ENCODE results near the gene MT2A.

DNA sequence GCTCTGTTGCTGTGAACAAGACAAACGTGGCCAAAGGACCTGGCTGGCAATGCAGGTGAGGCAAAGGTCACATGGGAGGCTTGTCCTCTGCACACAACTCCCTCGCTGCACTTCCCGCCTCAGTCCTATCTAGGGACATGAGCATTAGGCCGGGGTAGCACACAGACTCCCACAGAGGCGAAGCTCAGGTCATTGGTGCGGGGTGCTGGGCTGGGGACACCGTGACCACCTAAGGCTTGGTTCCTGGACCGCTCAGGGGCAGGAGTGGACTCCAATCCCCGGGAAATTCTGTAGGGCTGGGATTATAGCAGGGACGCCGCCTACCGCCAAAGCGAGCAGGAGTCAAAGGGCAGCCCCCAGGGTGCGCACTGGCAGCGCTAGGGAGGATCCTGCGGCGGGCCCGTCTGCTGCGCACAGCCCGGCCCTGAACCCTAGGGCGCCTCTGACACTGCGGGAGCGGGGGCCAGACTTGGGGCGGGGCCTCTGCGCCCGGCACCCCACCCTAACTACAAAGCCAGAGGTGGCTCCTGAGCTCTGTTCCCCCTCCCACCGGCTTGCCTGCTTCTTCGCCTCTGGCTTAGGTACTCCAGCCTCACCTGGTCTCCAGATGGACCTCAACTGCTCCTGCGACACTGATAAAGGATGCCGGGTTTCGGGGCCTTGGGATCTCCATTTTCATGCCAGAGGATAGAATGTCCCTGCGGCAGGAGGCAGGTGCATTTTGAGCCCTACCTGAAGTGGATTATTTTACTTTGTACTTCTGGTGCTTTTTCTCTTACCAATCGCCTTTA is 39.5 kb downstream of the MT2A start:
- TF ChIP-seq, protein P1, sequence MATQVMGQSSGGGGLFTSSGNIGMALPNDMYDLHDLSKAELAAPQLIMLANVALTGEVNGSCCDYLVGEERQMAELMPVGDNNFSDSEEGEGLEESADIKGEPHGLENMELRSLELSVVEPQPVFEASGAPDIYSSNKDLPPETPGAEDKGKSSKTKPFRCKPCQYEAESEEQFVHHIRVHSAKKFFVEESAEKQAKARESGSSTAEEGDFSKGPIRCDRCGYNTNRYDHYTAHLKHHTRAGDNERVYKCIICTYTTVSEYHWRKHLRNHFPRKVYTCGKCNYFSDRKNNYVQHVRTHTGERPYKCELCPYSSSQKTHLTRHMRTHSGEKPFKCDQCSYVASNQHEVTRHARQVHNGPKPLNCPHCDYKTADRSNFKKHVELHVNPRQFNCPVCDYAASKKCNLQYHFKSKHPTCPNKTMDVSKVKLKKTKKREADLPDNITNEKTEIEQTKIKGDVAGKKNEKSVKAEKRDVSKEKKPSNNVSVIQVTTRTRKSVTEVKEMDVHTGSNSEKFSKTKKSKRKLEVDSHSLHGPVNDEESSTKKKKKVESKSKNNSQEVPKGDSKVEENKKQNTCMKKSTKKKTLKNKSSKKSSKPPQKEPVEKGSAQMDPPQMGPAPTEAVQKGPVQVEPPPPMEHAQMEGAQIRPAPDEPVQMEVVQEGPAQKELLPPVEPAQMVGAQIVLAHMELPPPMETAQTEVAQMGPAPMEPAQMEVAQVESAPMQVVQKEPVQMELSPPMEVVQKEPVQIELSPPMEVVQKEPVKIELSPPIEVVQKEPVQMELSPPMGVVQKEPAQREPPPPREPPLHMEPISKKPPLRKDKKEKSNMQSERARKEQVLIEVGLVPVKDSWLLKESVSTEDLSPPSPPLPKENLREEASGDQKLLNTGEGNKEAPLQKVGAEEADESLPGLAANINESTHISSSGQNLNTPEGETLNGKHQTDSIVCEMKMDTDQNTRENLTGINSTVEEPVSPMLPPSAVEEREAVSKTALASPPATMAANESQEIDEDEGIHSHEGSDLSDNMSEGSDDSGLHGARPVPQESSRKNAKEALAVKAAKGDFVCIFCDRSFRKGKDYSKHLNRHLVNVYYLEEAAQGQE (IDR thresholded peaks at IDR 0.05; ENCODE audit: insufficient read depth in 1 of 2, low read depth in 2 of 2, low read length in 1 of 2): no peak
- TF ChIP-seq, protein P2, sequence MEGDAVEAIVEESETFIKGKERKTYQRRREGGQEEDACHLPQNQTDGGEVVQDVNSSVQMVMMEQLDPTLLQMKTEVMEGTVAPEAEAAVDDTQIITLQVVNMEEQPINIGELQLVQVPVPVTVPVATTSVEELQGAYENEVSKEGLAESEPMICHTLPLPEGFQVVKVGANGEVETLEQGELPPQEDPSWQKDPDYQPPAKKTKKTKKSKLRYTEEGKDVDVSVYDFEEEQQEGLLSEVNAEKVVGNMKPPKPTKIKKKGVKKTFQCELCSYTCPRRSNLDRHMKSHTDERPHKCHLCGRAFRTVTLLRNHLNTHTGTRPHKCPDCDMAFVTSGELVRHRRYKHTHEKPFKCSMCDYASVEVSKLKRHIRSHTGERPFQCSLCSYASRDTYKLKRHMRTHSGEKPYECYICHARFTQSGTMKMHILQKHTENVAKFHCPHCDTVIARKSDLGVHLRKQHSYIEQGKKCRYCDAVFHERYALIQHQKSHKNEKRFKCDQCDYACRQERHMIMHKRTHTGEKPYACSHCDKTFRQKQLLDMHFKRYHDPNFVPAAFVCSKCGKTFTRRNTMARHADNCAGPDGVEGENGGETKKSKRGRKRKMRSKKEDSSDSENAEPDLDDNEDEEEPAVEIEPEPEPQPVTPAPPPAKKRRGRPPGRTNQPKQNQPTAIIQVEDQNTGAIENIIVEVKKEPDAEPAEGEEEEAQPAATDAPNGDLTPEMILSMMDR (IDR thresholded peaks at IDR 0.05): no peak
